NOMO-1 treated with dmso at 0.1 percent for 144 hours (cell line): ENCODE data around the gene RIIAD1.
"Not testable (repeated sequence)": the region's sequence is repeated elsewhere in the genome, so short reads cannot be mapped to it uniquely, and the experiment has no call there.

Experiments used
- DNase-seq: peaks from one replicate; lab custom pipeline; 2025; ENCODE audit not compliant: unreplicated experiment; lab: John Stamatoyannopoulos, UW

RIIAD1 gene, protein sequence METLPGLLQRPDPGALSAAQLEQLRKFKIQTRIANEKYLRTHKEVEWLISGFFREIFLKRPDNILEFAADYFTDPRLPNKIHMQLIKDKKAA

DNA sequence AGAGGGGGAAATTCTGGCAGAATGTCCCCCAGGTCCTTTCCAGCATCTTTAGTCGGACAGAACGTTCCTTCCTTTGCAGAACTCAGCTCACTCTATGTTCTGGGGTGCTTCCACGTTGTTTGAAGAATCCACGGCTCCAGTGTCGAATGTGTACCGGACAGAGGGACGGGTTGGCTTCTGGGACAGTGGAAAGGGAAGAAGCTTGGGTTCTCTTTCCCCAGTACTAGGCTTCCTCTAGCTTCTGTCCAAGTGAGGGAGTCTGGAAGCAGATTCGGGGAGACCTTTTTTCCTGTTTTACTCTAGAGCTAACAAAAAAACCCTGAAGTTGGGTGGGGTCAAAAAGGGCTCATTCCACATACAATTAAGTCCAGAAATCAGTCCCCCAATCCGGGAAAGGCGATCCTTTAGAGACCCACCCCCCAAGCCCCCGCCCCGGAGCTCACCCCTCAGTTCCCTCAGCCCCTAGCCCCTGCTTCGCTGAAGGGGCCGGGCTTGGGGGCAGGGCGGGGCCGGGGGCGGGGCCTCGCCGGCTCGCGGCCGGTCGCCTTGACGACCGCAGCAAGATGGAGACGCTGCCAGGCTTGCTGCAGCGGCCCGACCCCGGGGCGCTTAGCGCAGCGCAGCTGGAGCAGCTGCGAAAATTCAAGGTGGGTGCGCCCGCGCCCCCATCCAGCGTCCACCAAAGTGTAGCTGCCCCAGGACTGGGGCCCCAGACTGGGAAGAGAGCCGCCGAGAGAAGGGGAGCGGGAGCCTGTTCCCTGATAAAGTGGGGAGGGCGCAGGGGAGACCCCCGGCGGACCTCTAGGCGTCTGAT lies at the start of gene RIIAD1:
Gene RIIAD1, plus strand, starts transcription at position 549 of the 814 bp plus-strand sequence. Its CDS starts 15 bp downstream, at position 564.
- no peak for DNase-seq

DNA sequence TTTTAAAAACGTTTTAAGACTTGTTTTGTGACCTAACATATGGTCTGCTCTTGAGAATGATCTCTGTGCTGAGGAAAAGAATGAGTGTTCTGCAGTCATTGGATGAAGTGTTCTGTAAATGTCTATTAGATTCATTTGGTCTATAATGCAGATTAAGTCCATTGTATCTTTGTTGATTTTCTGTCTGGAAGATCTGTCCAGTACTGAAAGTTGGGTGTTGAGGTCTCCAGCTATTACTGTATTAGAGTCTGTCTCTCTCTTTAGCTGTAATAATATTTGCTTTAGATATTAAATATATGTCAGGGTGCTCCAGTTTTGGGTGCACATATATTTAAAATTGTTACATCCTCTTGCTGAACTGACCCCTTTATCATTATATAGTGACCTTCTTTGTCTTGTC lies 47.9 kb upstream of the RIIAD1 start:
- DNase-seq = no peak

DNA sequence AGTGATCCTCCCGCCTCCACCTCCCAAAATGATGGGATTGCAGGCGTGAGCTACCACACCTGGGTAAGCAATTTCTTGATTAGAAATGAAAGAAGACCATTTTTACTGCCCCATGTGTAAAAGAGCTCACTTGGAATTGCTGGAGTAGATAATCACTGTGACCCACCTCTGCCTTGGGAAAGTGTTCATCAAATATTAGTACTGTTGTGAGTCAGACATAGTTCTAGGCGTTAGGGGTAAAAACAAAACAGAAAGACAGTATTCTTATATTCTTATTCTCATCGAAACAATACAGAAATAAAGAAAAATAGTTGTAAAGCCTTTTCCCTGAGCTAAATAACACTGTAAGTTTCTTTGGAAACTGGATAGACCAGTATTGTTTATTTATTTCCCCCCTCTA lies 40.9 kb upstream of the RIIAD1 start:
- no peak for DNase-seq

DNA sequence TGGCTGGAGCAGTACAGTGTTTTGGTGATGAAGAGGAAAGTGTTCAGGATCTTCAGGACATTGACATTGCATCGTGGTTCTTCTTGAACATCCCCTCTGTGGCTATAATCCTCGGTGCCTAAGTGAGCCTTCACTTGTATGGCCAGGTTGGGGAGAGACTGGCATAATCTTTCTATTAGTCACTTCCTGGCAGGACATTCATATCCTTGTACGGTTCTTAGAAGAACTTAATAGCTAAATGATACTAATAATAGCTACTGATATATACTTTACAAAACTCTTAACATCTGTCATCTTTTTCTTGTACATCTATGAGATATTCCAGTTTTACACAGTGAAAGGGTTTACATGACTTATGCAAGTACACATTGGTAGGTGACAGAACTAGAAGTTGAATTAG lies 40.5 kb upstream of the RIIAD1 start:
- DNase-seq = no peak

DNA sequence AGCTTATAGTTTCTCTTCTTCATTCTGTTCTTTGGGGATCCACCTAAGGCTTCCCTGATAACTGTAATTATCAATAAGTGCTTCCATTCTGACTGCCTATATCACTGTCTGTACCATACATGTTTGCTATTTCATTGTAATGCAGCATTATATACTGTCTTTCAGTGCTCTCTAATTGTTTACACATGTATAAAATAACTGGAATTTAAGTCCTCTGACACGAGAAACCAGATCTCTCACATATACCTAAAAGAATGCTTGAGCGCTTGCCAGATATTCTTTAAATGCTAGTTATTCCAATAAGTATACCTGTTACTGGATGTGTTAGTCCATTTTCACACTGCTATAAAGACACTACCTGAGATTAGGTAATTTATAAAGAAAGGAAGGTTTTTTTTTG lies 39.4 kb upstream of the RIIAD1 start:
- DNase-seq = no peak

DNA sequence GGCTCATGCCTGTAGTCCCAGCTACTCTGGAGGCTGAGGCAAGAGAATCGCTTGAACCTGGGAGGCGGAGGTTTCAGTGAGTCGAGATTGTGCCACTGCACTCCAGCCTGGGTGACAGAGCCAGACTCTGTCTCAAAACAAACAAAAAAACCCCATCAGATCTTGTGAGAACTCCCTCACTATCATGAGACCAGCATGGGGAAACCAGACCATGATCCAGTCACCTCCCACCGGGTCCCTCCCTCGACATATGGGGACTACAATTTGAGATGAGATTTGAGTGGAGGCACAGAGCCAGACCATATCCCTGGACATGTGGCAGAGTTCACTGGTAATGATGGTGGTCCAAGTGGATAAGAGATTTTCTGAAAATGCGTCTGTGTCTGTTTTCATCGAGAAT lies 38.4 kb upstream of the RIIAD1 start:
- DNase-seq = not testable (repeated sequence)

DNA sequence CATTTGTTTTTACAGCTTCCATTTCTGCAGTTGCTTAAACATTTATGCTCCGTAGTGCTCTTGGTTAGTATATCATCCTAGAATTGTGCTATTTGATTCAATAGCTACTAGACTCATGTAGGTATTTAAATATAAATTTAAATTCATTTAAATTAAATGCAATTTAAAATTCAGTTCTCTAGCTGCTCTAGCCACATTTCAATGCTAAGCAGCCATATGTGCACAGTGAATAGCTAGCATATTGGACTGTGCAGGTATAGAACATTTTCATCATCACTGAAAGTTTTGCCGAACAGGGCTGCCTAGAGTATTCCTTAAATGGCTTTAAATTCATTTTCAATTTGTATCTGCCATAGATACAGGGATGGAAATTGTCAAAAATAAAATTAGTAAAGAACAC lies 37.2 kb upstream of the RIIAD1 start:
- no peak for DNase-seq

DNA sequence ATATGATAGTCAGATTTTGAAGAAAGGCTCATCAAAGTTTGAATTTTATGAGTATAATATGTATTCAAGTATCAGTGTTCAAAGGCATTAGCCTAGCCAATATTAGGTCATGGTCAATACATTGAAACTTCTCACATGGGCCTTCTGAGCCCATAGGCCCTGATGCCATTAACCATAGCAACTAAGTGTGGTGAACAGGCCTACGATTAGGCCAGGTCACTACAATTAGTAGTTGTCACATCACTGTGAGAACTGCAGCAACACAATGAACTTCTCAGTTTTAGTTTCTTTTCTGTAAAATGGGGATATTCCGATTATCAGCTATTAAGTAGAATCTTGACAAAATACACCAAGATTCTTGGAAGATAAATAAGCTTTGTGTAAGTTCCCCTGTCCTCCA lies 34.8 kb upstream of the RIIAD1 start:
- no peak for DNase-seq

DNA sequence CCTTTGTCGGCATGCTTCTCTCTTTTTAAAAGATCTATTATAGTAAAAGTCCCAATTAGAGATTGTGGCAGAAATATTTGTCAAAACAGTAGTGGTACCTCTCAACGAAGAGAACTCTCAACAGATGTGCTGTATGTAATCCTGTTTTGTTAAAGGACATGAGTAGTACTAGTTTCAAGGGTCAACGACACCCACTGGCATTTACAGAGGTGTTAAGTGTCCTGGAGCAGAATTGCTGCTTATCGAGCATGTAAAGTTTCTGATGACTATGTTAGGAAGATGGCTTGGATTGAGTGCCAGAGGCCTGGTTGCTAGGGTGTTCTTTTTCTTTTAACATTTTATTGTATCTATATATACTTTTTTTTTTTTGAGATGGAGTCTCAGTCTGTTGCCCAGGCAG lies 31.8 kb upstream of the RIIAD1 start:
- no peak for DNase-seq

DNA sequence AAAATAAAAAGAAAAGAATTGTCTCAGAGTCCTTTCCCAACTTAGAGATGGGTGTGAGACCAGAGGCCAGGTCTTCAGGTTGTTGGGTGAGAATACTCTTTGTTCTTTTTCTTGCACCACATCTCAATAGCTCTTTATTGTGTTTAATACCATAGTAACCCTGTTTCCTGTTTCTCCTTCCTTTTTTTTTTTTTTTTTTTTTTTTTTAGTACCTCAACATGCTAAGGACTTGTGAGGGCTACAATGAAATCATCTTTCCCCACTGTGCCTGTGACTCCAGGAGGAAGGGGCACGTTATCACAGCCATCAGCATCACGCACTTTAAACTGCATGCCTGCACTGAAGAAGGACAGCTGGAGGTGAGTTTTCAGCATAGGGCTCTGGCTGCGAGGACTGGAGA lies 29.1 kb upstream of the RIIAD1 start:
- DNase-seq = no peak

DNA sequence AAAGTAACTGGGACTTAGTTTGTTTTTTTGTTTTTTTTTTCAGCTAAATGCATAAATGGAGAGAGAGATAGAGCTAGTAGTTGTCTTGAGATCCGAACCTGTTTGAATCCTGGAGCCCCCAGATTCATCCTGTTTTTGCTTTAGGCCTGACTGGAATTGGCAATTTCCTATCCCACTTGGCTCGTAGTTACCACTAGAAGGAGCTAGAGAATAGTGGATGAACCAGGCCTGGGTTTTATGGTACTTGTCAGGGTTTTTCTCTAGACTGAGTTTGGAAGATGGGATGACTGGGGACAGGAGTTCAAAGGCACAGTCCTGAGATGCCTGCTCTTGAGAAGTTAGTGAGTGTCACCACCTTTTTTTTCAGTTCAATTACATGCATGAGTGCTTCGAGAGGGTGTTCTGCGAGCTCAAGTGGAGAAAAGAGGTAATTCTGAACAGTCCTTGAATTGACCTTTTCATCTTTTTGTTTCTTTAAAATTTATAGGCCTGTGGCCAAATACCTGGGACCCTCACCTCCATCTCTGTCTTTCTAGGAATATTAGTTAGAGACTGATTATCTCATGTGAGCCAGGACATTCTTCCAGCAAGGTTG lies 28.2 kb upstream of the RIIAD1 start:
- DNase-seq = no peak

DNA sequence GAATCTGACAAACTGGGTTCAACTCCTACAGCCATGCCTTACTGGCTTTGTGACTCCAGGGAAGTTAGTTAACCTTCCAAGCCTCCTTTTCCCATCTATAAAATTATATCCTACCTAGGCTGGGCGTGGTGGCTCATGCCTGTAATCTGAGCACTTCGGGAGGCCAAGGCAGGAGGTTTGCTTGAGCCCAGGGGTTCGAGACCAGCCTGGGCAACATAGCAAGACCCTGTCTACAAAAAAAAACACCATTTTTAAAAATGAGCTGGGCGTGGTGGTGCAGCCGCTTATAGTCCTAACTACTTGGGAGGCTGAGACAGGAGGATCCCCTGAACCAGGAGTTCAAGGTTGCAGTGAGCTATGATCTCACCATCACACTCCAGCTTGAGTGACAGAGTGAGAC lies 19.8 kb upstream of the RIIAD1 start:
- DNase-seq = no peak

DNA sequence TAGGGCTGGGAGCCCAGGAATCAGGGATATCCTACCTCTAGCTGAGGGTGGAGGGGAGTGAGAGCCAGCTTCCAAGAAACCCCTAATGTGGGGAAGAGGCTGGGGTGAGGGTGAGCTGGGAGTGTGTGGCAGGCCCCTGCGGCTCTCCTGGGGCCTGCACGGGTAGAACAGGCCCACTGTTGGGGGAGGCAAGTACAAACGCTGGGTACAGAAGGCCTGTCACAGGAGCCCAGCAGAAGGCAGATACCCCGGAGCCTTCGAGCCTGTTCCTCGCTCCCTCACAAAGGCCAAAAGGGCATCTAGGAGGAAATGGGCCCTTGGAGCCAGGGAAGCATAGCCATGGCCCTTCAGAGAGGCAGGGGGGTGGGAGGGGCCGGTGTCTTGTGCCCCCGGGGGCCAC lies 18.4 kb upstream of the RIIAD1 start:
- no peak for DNase-seq

DNA sequence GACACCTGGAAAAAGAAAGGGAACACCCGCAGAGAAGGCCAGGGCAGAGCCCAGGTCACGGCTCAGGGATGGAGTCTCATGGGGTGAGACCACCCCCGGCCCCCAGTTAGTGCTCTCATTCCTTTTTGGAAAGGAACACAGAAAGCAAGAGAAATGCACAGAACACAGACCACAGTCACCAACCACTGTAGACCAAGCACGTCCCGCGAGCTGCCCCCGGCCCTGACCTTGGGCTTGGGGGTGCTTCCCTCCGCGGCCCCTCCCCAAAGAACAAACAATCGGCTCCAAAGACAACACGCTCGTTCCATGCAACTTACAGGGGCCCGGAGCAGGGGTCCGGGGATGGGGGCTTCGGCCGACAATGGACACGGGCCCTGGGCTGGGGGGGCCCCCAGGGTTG lies 17.5 kb upstream of the RIIAD1 start:
- no peak for DNase-seq

DNA sequence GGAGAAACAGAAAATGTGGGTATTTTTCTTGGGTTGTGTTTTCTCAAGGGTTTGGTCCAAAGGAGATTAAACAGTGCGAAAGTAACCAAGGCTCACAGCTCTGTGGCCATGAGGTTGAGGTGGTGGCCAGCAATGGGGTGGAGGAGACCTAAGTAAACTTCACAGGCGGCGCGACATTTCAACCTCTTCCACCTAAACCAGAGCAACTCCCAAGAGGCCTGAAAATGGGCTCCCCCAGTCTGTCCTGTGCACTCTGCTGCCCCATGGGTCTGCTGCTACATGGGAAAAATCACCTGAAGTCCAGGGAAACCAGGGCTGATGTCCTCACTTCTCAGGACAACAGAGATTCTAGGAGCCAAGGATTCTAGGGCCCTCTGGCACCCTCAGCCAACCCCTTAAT lies 17.1 kb upstream of the RIIAD1 start:
- no peak for DNase-seq

DNA sequence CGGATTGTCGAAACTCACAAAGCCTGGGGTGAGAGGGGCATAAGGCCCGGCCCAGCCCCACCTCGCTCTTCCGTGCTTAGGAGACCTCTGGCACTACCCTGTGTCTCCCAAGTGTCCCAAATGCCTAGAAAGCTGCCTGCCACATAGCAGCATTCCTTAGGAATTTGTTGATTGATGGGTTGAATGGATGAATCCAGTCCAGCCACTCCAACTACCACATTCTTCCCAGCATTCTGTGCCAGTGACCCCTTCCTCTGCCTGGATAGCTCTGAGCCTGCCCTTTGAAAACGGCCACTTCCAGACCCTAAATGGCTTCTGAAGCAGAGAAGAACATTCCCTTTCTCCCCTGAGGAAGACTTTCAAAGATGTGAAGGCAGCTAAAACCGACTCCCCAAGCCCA lies 16.2 kb upstream of the RIIAD1 start:
- DNase-seq = no peak

DNA sequence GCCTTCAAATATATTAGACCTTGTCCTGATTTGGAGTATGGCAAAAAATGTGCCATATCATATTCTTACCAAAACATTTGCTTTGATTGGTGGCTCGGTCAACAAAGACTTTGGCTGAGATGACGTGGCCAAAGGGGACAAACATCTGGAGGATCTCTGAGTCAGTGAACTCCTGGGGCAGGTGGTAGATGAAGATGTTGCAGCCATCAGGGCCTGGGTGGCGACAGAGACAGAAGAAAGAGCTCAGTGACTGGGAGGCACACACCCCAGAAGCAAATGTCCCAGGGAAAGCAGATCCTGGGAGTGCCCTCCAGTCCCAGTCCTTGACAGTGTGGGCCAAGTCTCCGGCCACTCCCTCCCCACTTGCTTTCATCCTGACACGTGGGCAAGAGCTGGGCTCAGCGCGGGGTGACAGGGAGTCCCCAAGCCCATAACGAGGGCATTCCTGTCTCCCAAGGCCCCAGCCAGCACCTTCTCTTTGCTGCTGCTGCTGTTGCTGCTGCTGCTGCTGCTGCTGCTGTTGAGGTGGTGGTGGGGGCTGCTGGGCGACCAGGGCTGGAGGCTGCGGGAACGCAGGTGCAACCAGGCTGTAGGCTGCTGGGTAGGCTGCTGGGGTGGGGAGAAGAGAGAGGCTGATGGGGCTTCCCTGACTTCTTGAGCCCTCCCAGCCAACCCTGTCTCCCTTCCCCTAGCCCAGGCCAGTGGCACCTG lies 15.4 kb upstream of the RIIAD1 start:
- DNase-seq = no peak

DNA sequence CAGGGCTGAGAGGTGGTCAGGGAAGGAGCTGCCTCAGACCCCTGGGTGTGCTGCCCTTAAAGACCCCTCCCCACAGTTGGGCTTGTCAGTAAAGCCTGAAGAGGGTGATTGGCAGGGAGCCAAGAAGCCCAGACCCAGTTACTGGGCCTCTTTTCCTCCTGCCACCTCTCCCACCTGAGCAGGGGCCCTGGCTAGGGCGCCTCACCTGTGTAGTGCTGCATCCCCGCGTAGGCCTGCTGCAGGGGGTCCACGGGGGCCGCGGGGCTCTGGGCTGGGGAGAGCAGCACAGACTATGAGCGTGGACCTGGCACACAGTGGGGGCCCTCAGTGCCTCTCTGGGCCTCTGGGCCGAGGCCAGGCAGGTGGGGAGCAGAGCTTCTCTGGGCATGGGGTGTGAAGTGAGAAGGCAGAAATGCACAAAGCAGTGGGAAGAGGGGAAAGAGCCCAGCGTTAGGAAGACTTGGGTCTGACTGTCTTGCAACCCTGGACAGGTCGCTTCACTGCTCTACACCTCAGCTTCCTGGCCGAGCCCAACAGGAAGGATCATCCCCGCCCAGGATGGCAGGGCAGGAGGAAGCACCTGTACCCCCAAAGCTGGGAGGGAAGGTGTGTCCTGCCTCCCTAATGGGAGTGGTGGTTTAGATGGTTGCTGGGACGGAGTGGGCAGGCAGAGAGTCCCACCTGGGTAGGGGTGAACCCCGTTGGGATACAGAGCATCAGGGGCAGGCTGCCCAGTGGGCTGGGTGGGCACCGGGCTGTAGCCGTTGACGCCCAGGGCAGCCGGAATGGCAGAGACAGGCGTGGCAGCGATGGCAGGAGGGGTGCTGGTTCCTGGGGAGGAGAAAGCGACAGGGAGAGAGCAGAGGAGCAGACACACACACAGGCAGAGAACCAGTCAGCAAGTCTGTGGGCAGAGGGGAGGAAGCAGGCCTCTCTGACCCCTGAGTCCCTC lies 14.6 kb upstream of the RIIAD1 start:
- DNase-seq = no peak

DNA sequence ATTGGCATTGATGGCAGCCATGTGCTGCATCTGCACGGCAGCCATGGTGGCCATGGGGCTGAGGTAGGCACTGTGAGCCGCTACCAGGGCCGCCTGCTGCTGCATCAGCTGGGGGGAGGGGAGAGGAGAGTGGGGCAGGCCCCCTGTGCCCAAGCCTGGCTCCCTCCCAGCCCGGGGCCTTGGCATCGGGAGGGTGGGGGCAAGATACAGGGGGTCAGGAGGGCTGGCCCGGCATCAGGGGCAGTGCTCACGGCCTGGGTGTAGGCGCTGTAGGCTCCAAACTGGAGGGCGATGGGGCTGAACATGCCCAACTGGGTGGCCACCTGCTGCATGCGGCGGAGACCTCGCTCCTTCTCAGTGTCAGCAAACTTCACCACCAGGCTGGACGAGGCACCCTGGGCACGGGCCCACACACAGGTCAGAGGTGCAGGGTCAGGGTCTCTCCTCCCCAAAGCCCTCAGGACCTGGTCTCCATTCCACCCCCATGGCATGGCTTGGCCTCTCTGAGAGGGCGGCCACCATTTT lies 13.7 kb upstream of the RIIAD1 start:
- DNase-seq = no peak

DNA sequence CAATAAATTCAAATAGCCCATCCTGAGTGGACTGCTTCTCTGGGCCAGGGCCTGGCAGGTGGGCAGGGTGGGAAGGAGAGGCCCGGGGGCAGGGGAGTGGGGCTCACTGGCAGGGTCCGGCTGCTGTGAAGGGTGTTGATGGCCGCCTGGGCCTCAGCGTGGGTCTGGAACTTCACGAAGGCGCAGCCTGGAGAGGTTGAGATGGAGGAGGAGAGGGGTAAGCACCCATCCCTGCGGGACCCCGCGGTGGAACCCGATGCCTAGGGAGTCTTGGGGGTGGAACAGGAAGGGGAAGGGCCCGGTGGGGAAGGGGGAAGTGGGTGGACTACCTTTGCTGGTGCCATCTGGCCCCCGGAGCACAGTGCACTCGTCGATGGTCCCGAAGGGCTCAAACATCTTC lies 12.4 kb upstream of the RIIAD1 start:
- DNase-seq = no peak
